HG02870 (cell line): ENCODE data around the gene DHRS1.

Experiments used
- ATAC-seq: cut with Tn5 transposase; IDR thresholded peaks from one replicate; pipeline ENCODE4 v1.9.1; 2021; ENCODE audit warnings: mild to moderate bottlenecking, moderate library complexity; ENCODE audit not compliant: unreplicated experiment

The DHRS1 gene

DNA sequence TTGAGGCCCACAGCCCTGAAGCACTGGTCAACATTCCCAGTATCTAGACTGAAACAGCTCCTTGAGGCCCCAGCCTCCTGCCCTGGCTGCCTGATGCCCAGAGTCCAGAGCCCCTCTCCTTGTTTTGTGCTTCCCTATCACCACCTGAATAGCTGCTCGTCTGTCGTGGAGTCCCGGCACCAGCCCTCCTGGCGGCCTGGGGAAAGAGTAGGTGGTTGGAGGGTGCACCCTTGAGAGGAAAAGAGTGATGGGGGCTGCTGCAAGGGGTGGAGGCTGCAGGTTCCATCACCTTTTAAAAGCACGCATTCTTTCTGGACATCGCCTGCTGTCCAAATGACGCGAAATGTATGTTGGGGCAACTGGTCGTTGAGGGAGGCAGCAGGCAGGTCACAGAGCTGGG lies 31.4 kb downstream of the DHRS1 start:
- no peak for ATAC-seq

DNA sequence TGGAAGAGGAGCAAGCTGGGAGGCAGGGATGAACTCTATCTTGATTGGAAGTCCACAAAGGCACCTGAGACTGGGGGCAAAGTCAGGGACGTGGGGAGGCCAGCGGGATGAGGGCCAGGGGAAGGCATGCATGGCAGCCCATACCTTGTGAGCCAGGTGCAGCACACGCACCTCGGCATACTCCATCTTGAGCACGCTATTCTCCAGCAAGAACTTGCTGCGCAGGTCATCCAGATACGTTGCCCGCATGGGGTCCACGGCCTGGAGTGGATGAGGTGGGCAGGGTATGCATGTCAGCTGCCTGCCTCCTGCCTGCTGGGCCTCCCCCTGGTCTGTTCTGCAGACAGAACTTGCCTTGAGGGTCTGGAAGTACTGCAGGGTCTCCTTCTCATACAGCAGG lies 32.1 kb downstream of the DHRS1 start:
- ATAC-seq = no peak

DNA sequence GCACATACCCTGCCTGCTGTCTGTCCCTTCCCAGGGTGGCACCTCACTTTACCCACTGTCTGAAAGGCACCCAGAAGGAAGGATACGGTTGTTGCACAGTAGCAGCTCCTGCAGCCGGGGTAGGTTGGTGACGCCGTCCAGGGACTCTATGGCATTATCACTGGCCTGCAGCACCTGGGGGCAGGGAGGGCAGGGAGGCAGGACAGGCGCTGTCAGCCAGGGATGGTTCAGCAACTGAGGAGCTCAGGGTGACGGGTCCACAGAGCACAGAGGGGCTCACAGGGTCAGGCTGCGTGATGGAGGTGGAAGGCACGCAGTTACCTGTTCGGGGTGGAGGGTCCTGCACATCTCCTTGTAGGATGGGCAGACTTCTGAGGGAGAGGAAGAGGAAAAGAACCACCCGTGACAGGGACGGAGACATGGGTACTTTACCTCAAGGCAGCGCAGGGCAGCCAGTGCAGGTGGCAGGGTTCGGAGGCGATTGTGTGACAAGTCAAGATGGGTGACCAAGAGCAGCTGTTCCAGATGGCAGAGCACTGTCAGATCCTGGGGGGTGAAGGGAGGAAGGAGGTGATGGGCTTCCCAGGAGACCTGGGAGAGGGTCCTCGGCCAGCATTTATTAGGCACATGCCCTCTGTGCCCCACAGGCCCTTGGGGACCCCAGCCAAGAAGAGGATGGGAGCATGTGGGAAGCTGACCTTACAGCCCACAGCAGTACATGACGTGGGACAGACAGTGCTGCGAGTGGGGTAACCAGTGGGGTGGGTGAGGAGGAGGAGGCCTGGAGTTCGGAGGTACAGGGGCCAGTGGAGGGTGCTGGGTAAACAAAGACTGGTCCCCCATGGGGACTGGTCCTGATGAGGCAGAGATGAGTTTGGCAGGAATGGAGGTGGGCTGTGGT lies 33.0 kb downstream of the DHRS1 start:
- no peak for ATAC-seq

- ATAC-seq = no peak
These were observed 35.3 kb downstream of the DHRS1 start for GRCh38 chr14:24264298-24264697.

DNA sequence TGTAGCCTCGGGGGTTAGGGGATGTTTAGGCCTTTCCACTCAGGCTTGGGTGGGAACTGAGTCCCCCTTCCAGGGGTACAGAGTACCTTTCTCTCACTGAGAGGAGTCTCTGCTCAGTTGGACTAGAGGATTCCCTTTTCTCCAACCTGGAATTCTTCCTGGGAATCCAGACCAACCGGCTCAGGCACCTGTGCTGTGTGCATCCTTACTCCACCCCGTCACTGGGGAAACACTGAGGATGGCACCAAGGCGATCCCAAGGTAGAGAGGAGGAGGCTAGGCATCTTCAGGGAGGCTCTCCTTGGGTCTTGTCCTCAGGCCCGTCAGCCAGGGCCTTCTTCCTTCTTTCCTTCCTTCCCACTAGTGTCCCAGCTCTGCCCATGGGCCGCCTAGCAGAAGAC lies 35.7 kb downstream of the DHRS1 start:
- no peak for ATAC-seq

DNA sequence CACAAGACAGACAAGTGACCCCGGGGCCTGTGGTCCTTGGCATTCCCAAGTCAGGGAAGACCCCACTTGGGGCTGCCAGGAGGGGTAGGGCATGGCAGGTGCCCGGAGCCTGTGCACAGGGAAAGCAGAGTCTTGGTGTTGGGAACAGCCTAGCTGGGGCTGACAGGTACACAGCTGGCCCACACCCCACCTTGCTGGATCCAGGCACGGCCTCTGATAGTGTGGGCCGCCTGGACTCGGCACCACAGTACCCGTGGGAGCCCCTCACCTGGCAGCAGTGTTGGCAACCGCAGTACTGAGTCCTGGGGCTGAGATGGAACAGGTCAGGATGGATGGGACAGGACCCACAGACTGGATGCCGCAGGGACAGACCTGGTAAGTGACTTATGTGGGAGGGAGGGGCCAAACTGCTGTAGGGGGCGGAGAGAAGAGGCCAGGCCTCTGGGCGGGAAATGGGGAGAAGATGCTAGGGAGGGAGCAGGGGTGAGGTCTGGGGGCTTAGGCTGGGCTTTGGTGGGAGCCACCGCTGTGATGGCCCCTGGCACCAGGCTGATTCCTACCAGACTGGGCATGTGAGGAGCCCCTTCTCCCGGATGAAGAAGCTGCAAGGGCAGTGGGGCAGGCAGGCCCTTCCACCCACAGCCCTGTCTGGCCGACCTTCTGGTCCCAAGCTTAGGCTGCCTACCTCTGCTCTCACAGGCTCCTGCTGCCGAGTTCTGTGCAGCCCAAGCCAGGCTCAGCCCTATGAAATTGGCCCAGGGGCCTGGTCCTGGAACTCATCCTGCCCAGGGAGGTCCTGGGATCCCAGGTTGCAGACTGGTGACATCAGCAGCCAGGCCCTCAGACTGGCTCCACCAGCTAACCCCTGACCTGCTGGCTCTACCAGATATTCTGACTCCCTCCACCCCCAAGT lies 36.5 kb downstream of the DHRS1 start, which contains the start of gene TGM1:
TGM1 (minus strand) TSS at position 357 of the 913 bp plus-strand sequence. CDS start 825 bp downstream, outside the sequence.
- ATAC-seq = no peak

DNA sequence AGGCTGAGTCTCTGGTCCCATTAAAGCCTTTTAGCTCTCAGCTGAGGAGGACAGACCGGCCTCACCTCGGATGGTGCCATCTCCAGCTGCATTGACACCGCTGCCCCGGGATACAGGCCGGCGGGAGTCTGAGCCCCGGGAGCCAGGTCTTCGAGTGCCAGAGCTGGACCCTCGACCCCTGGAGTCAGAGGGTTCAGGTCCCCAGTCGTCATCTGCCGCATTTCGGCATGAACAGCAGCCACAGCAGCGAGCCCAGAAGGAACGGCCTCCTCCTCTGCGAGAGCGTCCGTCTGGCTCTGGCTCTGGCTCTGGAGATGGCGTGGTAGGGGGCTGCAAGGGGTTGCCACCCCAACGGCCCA lies 37.6 kb downstream of the DHRS1 start:
- no peak for ATAC-seq

DNA sequence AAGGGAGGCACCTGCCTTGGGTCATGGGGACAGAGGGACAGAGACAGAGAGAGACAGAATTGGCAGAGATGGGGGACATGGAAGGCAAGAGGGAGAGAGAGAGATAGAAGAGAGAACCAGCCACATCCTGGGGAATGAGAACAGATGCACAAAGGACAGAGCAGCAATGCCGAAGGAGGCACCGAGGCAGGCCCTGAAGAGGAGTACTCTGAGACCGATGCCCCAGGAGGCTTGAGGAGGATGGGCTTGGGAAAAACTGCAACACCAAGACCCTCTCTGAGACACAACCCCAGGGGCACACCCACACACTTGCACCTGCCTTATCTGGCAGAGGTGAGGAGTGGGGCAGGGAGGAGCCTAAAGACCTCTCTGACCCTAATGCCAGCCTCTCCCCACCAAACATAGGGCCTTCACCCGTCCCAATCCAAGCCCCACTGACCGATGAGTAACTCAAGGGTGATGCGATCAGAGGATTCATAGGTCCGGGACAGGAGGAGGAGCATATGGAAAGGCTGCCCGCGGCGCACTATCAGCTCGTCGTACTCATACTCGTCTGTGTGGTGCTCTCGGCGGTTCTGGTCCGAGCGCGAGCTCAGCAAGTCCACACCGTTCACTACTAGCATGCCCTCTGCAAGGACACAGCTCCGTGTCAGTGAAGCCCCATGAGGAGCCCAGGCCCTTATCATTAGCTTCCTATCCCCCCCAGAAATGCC lies 38.2 kb downstream of the DHRS1 start:
- no peak for ATAC-seq

- no peak for ATAC-seq
These were observed 38.8 kb downstream of the DHRS1 start for GRCh38 chr14:24260780-24261157.

DNA sequence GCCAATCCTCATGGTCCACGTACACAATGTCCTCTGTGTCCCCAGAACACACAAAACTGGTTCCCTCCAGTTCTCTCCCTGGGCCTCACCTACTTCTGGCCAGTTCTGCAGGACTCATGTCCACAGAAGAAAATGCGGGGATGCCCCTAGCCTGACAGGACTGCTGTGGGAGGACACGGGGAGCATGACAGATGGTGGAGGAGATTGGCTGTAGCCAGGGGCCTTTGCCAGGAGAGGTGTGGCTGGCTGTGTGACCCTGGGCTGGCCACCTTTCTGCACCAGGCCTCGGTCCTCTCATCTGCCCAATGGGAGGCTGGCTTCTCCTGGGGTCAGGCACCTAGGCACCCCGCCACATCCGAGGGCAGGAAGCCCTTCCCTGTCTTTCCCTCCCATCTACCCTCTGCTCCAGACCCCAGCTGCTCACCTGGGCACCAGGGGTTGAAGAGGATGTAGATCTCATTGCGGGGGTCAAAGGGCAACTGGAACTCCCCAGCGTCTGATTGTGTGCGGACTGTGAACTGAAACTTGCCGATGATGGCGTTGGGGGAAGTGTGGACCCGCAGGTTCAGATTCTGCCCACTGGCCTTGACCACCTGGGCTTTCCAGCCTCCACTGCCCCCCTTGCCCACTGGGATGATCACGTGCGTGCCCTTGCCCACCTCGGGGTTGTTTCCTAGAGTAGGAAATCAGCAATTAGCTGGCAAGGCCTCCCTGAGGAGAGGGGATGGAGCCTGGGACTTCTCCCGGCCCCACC lies 39.4 kb downstream of the DHRS1 start:
- ATAC-seq = no peak

GRCh38 chr14:24259282-24260025 lies 40.1 kb downstream of the DHRS1 start:
- no peak for ATAC-seq

DNA sequence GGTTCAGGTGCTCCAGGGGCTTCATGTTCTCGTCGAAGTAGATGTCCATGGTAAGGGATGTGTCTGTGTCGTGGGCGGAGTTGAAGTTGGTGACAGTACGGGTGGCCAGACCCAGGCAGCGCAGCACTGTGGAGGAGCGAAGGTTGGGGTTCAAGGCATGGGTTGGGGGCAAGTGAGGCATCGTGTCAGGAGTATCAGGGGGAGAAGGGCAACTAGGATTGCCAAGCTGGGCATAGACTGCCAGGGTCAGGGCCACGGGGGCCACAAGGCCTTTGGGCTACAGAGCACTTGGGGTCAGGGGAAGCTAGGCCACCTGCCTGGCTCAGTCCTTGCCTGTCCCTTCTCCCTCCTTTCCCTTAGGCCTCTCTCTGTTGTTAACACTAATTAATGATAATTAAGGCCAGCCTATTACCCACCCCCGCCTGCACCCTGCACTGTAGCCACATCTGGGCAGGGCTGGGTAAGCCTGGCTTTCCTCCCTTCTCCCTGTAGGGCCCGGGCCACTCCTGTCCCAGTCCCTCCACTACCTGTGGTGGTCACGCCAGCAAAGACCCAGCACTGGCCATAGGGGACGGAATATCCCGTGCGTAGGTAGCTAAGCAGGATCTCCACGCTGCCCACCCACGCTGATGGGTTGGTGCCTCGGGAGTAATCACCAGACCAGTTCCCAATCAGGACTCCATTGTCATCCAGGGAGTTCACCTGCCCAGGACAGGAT lies 40.9 kb downstream of the DHRS1 start:
- no peak for ATAC-seq

- ATAC-seq = no peak
These were observed 41.5 kb downstream of the DHRS1 start for GRCh38 chr14:24258119-24258518.

DNA sequence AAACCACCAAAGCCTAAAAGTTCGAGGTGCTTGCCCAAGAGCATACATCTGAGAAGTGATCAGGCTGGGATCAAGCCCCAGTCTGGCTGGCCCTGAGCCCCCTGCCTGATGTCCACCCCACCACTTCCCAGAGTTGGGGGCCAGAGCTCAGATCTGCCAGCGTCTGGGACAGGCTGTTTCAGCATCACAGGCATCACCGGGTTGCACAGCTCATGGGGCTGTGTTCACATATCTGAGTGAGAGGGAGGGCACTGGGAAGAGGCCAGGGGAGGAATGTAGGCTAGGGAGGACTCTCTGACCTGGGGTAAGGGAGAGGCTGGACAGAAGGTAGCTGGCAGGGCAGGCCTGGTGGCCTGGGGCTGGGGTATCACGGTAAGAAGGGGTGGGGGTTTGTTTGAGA lies 42.6 kb downstream of the DHRS1 start:
- no peak for ATAC-seq

GRCh38 chr14:24255931-24256711 lies 43.5 kb downstream of the DHRS1 start:
- ATAC-seq = no peak

GRCh38 chr14:24255438-24255837 lies 44.1 kb downstream of the DHRS1 start:
- ATAC-seq = no peak

- ATAC-seq = no peak
These were observed 44.8 kb downstream of the DHRS1 start for GRCh38 chr14:24254630-24255392.

GRCh38 chr14:24253936-24254335 lies 45.6 kb downstream of the DHRS1 start:
- no peak for ATAC-seq
